ENCODE measurements around the gene PFN3.
"Not testable (repeated sequence)": the region's sequence is repeated elsewhere in the genome, so short reads cannot be mapped to it uniquely, and the experiment has no call there.

DNA sequence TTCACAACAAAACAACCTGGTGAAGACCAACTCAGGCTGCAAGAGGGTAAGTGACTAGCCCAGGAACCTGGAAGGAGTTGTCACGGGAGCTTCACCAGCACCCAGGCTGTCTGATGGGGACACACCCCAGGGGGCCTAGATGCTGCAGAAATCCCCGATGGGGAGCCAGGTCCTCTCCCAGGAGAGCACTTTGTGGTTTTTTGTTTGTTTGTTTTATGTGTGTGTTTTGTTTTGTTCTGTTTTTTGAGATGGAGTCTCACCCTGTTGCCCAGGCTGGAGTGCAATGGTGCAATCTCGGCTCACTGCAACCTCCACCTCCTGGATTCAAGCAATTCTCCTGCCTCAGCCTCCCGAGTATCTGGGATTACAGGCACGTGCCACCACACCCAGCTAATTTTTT is 24.9 kb downstream of the PFN3 start:
- not testable (repeated sequence) for TF ChIP-seq CTCF, POLR2A (IDR thresholded peaks at IDR 0.05)

Data from vagina (tissue), 2 donors.